Measurements from ENCODE around the gene E2F2. TPM values are rescaled to one million over a fixed set of nuclear protein-coding genes. Genes with fewer than 3 reads are reported as not detected.

E2F2 gene
- polyA plus RNA-seq (0.05 to 0.12 TPM (median 0.06 TPM) in 3 replicates), polyA minus RNA-seq (0.10 to 1.4 TPM (median 0.20 TPM) in 3 replicates)
- polyA plus RNA-seq (2011; ENCODE audit: low read depth): 0.10 TPM
- 0.03 and 0.06 TPM in 2 replicates for polyA plus RNA-seq (2011; cell fraction: cytosol; rRNA removed)
- polyA plus RNA-seq (2011; cell fraction: nucleus; rRNA removed): 0.13 TPM in 2 replicates
- polyA plus RNA-seq (2012; ENCODE audit: low replicate concordance): 0.20 and 0.23 TPM in 2 replicates
- polyA minus RNA-seq (2011; cell fraction: cytosol; rRNA and poly(A)+ RNA removed): 0.77 TPM
- polyA minus RNA-seq (2011; cell fraction: nucleus; rRNA and poly(A)+ RNA removed): 0.11 and 0.16 TPM in 2 replicates

GRCh38 chr1:23530747-23531561 lies at the start of gene E2F2:
Gene E2F2 (minus strand): TSS chr1:23531233. CDS start chr1:23530793, 440 bp downstream.
- Histone ChIP-seq H3K9me3 (ENCODE audit: control insufficient read depth, low read depth, low read length) (no peaks in the 10 kb centered on the region), H3K79me2 (ENCODE audit: control insufficient read depth, insufficient read depth, low read length) (no peaks in the 10 kb centered on the region), H3K4me2 (ENCODE audit: control insufficient read depth, extremely low read depth, insufficient read depth, low read depth, low read length) (peak within 1 kb of the TSS; percentile 83), H3K27ac (ENCODE audit: control insufficient read depth, insufficient read depth, low read length) (no peak within 1 kb of the TSS), H3K4me3 (ENCODE audit: control insufficient read depth in 2 of 3, extremely low read depth in 1 of 3, insufficient read depth in 2 of 3, low read depth in 1 of 3, low read length in 3 of 3) (peak within 1 kb of the TSS; percentile 34 to 53 (median 50)), H3K36me3 (ENCODE audit: control insufficient read depth in 2 of 2, extremely low read depth in 1 of 2, insufficient read depth in 2 of 2, low read length in 2 of 2) (no peaks in the 10 kb centered on the region), H3K27me3 (ENCODE audit: control insufficient read depth, extremely low read depth, insufficient read depth, low read length) (peaks cover 15% of the 10 kb centered on the region), H4K20me1 (ENCODE audit: control insufficient read depth, extremely low read depth, insufficient read depth, low read length) (no peaks in the 10 kb centered on the region), H3K9me1 (ENCODE audit: control insufficient read depth, extremely low read depth, insufficient read depth, low read length) (peaks cover 2% of the 10 kb centered on the region), H3K4me1 (ENCODE audit: control insufficient read depth, extremely low read depth, insufficient read depth, low read length) (peaks cover 38% of the 10 kb centered on the region), H3K9ac (ENCODE audit: control insufficient read depth, extremely low read depth, insufficient read depth, low read length) (peak within 1 kb of the TSS; percentile 44), H2AFZ (ENCODE audit: control insufficient read depth, low read length) (peak within 1 kb of the TSS; percentile 78)
- dilution Hi-C loops (cut with MboI; ENCODE audit: extremely low pct_ligation_motif_present, low sequenced_read_pairs): no loop called here
- no peak for TF ChIP-seq EZH2 (IDR thresholded peaks at IDR 0.05; ENCODE audit: low read length)
- peak in 1 of 3 experiments; percentile 43 for TF ChIP-seq CTCF (optimal IDR thresholded peaks at IDR 0.05 in 1 of 3, IDR thresholded peaks at IDR 0.05 in 1 of 3, conservative IDR thresholded peaks at IDR 0.05 in 1 of 3; ENCODE audit: extremely low read depth in 1 of 3, insufficient read depth in 2 of 3, low read length in 3 of 3)
- DNase-seq (ENCODE audit: low read depth, low spot score) (no peak), FAIRE-seq (no peak)

GRCh38 chr1:23578997-23579363 lies 47.9 kb upstream of the E2F2 start:
- H3K4me1 ChIP-seq (ENCODE audit: control insufficient read depth, extremely low read depth, insufficient read depth, low read length): peaks cover 14% of the 10 kb centered on the region
- H4K20me1 ChIP-seq (ENCODE audit: control insufficient read depth, extremely low read depth, insufficient read depth, low read length): no peaks in the 10 kb centered on the region
- DNase-seq (ENCODE audit: low read depth, low spot score) (no peak), FAIRE-seq (no peak)
- H3K9me1 ChIP-seq (ENCODE audit: control insufficient read depth, extremely low read depth, insufficient read depth, low read length): peaks cover 2% of the 10 kb centered on the region
- H3K4me3 ChIP-seq (ENCODE audit: control insufficient read depth in 2 of 3, extremely low read depth in 1 of 3, insufficient read depth in 2 of 3, low read depth in 1 of 3, low read length in 3 of 3): no peak overlapping the region
- no peak overlapping the region for H3K4me2 ChIP-seq (ENCODE audit: control insufficient read depth, extremely low read depth, insufficient read depth, low read depth, low read length)
- TF ChIP-seq CTCF (optimal IDR thresholded peaks at IDR 0.05 in 1 of 3, IDR thresholded peaks at IDR 0.05 in 1 of 3, conservative IDR thresholded peaks at IDR 0.05 in 1 of 3; ENCODE audit: extremely low read depth in 1 of 3, insufficient read depth in 2 of 3, low read length in 3 of 3) (no peak), EZH2 (IDR thresholded peaks at IDR 0.05; ENCODE audit: low read length) (no peak)
- dilution Hi-C loops (cut with MboI; ENCODE audit: extremely low pct_ligation_motif_present, low sequenced_read_pairs): no loop called here
- H2AFZ ChIP-seq (ENCODE audit: control insufficient read depth, low read length): no peak overlapping the region
- no peaks in the 10 kb centered on the region for H3K27me3 ChIP-seq (ENCODE audit: control insufficient read depth, extremely low read depth, insufficient read depth, low read length)
- no peak overlapping the region for H3K9ac ChIP-seq (ENCODE audit: control insufficient read depth, extremely low read depth, insufficient read depth, low read length)
- no peaks in the 10 kb centered on the region for H3K79me2 ChIP-seq (ENCODE audit: control insufficient read depth, insufficient read depth, low read length)
- no peaks in the 10 kb centered on the region for H3K9me3 ChIP-seq (ENCODE audit: control insufficient read depth, low read depth, low read length)
- no peaks in the 10 kb centered on the region for H3K36me3 ChIP-seq (ENCODE audit: control insufficient read depth in 2 of 2, extremely low read depth in 1 of 2, insufficient read depth in 2 of 2, low read length in 2 of 2)
- no peak overlapping the region for H3K27ac ChIP-seq (ENCODE audit: control insufficient read depth, insufficient read depth, low read length)

Data from keratinocyte (primary cell).